SIG-M5 (cell line): Measurements from ENCODE around the gene GPATCH1.
"Not testable (repeated sequence)": the region's sequence is repeated elsewhere in the genome, so short reads cannot be mapped to it uniquely, and the experiment has no call there.

Experiments used
- DNase-seq: peaks from one replicate; lab custom pipeline; 2025; lab: John Stamatoyannopoulos, UW

Gene GPATCH1, protein sequence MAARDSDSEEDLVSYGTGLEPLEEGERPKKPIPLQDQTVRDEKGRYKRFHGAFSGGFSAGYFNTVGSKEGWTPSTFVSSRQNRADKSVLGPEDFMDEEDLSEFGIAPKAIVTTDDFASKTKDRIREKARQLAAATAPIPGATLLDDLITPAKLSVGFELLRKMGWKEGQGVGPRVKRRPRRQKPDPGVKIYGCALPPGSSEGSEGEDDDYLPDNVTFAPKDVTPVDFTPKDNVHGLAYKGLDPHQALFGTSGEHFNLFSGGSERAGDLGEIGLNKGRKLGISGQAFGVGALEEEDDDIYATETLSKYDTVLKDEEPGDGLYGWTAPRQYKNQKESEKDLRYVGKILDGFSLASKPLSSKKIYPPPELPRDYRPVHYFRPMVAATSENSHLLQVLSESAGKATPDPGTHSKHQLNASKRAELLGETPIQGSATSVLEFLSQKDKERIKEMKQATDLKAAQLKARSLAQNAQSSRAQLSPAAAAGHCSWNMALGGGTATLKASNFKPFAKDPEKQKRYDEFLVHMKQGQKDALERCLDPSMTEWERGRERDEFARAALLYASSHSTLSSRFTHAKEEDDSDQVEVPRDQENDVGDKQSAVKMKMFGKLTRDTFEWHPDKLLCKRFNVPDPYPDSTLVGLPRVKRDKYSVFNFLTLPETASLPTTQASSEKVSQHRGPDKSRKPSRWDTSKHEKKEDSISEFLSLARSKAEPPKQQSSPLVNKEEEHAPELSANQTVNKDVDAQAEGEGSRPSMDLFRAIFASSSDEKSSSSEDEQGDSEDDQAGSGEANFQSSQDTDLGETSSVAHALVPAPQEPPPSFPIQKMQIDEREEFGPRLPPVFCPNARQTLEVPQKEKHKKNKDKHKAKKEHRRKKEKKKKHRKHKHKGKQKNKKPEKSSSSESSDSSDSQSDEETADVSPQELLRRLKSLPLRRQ

DNA sequence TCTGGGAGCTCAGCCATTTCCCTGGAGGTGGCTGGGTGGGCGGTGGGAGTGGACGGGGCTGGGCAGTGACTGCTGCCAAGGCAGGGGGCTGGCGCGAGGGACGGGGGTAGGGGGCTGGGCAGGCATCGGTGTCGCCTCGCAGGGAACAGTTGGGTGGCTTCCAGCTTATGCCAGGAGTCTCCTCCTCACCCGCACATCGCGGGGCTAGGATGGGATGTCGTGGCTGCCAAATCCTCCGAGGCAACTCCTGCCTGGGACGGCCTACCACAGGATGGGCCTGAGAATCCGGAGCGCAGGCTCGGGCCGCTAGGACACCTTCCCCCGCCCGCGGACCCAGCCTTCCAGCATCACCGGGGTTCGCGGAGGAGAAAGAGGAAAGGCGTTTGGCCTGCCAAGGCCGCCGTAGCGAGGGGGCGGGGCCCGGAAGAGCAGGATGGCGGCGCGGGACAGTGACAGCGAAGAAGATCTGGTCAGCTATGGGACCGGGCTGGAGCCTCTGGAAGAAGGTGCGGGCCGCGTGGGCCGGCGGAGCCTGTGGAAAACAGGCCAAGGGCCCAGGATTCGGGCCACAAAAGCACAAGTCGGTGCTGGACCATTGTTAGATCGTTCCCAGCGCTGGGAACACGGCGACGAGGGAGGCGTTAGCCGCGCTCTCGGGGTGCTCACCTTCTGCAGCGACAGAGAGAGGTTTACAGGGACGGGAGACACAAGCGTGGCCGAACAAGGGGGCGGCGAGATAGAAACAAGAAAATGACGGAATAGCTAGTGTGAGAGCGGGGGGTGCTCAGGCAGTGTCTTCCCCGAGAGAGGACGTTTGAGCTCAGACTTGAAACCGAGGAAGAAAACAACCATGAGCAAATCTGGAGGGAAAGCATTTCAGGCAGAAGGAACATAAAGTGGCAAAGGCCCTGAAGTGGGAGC lies at the start of gene GPATCH1:
Gene GPATCH1 (plus strand): TSS at position 421 of the 921 bp plus-strand sequence. CDS start 13 bp downstream, at position 434.
- no peak for DNase-seq

DNA sequence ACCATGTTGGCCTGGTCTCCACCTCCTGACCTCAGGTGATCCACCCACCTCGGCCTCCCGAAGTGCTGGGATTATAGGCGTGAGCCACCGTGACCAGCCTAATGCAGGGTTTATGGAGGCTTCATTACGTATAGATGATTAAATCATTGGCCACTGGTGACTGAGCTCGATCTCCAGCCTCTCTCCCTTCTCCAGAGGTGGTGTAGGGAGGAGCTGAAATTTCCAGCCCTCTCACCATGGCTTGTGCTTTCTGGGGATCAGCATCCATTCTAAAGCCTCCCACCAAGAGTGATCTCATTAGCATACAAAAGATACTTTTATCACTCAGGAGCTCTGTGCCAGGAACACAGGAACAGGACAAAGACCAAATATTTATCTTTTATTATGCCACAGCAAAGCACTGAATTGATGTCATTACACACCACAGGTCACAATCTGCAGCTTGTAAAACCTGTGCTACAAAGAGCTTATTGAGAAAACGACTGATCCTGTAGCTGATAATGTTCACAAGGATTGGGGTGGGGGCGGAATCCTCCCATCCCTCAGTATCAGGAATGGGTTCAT lies 48.7 kb upstream of the GPATCH1 start:
- DNase-seq = no peak

DNA sequence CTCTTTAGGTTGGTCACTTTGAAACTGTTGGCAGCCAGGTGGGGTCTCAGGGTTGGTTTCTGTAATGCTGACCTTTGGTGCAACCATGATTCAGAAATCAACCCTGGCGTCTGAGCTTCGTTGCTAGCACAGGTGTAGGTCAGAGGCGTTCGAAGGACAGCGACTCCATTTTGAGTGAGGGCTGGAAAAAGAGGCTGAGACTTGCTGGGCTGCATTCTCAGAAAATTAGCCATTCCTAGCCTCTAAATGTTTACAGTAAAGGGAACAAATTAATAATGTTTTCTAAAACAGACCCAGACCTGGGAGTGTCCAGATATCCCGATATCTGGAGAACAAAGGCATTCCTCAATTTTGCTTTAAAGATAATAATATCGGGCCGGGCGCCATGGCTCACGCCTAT lies 45.5 kb upstream of the GPATCH1 start:
- DNase-seq = no peak

DNA sequence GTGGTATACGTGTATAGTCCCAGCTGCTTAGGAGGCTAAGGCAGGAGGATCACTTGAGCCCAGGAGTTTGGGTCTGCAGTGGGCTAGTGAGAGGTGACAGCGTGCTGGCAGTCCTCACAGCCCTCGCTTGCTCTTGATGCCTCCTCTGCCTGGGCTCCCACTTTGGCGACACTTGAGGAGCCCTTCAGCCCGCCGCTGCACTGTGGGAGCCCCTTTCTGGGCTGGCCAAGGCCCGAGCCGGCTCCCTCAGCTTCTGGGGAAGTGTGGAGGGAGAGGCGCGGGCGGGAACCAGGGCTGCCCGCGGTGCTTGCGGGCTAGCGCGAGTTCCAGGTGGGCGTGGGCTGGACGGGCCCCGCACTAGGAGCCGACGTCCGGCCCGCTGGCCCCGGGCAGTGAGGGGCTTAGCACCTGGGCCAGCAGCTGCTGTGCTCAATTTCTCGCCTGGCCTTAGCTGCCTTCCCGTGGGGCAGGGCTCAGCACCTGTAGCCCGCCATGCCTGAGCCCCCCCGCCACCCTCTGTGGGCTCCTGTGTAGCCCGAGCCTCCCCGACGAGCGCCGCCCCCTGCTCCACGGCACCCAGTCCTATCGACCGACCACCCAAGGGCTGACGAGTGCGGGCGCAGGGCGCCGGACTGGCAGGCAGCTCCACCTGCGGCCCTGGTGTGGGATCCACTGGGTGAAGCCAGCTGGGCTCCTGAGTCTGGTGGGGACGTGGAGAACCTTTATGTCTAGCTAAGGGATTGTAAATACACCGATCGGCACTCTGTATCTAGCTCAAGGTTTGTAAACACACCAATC lies 44.4 kb upstream of the GPATCH1 start:
- DNase-seq = not testable (repeated sequence)

DNA sequence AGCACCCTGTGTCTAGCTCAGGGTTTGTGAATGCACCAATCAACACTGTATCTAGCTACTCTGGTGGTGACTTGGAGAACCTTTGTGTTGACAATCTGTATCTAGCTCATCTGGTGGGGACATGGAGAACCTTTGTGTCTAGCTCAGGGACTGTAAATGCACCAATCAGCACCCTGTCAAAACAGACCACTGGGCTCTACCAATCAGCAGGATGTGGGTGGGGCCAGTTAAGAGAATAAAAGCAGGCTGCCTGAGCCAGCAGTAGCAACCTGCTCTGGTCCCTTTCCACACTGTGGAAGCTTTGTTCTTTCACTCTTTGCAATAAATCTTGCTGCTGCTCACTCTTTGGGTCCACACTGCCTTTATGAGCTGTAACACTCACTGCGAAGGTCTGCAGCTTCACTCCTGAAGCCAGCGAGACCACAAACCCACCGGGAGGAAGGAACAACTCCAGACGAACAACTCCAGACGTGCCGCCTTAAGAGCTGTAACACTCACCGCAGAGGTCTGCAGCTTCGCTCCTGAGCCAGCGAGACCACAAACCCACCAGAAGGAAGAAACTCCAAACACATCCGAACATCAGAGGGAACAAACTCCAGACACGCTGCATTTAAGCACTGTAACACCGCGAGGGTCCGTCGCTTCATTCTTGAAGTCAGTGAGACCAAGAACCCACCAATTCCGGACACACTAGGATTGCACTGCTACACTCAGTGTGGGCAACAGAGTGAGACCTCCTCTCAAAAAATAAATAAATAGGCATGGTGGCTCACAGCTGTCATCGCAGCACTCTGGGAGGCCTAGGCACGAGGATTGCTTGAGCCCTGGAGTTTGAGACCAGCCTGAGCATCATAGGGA lies 43.6 kb upstream of the GPATCH1 start:
- not testable (repeated sequence) for DNase-seq

DNA sequence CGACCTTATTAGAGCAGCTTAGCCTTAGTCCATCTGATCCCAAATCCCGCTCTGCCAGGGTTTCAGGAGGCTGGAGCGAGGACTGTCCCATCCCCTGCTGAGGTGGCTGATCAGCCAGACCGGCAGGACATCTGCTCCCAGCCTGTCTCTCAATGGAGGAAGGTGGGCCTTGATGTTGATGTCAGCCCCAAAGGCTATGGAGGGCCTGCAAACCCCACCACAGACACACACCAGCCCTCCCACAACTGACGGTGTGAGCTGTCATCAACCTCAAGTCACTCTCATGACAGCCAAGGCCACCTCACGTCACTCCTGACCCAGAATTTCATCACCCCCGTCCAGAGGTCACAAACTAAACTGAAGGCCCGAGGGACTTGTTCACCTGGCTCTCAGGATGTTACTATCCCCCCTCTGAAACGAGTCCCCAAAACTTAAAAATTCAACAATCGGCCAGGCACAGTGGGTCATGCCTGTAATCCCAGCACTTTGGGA lies 41.8 kb upstream of the GPATCH1 start:
- no peak for DNase-seq

DNA sequence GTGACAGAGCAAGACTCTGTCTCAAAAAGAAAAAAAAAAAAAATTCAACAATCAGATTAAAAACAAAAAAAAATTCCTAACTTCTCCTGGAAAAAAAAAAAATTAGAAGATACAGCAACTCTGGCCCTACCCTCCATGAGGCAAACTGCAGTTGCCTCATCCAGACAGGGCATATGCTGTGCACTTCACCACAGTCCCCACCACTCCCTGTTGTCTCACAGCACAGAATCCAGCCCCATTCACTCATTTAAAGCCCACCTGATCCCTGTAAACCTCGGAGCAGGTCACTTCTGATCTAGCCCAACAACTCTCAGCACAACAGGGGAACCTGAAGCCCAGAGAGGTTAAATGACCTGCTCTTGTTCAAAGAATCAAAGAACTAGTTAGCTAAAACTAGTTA lies 41.2 kb upstream of the GPATCH1 start:
- DNase-seq = no peak

DNA sequence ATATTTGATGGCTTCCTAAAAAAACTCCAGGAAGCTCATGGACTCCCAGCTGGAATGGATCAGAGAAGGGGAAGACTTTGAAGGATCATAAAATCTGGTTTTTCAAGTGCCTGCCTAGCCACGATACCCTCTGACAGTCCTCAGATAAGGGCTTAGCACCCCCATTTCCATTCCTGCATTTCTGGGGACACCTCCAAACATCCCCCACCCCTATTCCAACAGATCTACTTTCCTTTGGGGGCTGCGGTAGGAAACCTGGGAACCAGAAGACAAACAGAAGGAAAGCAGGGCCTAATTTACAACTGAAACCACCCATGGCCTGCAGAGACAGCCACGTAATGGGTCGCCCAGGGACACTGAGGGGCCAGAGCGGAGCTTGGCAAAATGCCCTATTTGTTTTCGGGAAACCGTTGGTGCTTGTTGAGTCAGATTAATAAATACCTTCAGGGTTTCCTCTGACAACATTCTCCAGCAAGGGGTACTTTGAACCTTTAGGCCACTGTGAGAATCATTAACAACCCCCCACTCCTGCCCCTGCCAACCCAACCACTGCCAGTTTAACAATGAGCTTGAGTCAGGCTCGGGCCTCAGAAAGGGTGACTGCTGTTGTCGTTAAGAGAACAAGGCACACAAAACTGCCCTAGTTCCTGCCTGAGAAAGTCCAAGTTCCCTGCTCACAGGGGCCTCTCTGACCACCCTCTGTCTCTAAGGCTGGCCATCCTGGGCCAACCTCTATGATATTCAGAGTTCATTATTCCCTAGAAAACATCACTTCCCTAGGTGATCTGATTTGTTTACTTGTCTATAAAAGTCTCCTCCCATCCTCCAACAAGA lies 39.8 kb upstream of the GPATCH1 start:
- no peak for DNase-seq

DNA sequence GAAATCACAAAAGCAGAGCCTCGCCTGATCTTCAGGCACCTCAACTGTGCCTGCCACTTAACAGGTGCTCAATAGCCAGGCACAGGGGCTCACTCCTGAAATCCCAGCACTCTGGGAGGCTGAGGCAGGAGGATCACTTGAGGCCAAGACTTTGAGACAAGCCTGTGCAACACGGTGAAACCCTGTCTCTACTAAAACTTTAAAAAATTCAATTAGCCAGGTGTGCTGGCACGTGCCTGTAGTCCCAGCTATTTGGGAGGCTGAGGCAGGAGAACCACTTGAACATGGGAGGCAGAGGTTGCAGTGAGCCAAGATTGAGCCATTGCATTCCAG lies 39.2 kb upstream of the GPATCH1 start:
- not testable (repeated sequence) for DNase-seq

DNA sequence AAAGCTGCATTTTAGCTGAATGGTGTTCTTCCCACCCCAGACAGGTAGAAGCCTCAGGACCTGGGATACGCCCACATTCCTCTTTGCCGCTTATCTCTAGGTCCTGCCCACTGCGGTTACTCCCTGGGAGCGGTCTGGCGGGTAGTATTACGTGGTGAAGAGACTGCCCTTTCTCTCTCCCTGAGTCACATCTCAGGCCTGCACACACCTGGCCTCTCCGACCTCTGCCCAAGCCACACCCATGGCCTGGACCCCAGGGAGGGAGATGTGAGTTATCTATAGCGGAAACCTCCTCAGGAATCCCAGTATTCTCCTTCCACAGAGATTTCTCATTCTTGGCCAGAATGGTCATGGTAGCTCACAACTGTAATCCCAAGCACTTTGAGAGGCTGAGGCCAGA lies 33.6 kb upstream of the GPATCH1 start:
- no peak for DNase-seq

DNA sequence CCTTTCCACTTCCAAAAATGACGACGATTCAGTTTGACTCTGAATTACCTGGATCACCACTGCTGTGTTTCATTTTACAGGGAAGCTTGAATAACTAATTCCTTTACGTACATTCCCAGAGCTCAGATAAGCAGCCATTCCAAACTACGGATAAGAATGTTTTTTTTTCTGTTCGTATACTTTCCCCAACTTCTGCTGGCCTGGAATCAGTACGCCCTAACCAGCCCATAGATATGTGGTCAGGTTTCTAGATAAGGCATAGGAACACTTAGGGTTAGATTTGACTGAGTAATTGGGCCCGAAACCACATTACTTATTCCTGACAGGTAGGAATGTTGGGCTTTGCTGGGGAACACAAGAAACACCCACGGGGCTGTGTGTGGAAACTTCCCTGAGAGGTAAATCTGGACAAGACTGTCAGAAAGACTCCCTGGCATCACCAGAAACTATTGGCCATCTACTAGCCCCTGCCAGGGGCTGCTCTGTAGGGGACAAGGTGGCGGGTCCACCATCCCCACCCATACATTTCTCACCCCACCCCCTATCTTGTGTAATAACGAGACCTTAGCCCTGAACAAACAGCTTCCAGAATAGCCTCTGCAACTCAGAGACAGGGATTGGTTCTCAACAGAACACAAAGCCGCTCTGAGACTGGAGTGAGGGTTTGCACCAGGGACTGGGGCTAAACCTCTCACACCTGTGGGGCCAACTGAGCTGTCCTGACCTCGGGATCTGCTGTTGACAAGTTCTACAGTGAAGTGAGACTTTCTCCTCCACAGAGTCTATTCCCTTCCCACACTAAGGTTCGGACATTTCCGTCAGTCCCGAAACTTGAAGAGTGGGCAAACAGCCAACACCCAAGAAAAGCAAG lies 31.9 kb upstream of the GPATCH1 start:
- DNase-seq = no peak

DNA sequence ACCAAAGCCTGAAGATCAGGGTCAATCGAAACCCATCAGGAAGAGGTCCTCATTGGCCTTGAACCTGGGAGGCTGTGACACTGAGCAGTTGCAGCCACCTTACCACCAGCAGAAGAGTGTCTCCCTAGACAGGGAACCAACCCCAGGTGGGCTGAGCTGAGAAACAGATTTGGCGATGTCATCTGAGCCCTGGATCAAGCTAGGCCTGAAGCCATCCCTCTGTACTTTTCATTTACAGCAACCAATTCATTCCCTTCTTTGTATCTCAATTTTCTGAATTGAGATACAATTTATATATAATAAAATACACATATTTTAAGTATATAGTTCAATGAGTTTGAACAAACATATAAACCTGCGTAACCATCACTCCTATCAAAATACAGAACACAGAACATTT lies 30.9 kb upstream of the GPATCH1 start:
- no peak for DNase-seq

DNA sequence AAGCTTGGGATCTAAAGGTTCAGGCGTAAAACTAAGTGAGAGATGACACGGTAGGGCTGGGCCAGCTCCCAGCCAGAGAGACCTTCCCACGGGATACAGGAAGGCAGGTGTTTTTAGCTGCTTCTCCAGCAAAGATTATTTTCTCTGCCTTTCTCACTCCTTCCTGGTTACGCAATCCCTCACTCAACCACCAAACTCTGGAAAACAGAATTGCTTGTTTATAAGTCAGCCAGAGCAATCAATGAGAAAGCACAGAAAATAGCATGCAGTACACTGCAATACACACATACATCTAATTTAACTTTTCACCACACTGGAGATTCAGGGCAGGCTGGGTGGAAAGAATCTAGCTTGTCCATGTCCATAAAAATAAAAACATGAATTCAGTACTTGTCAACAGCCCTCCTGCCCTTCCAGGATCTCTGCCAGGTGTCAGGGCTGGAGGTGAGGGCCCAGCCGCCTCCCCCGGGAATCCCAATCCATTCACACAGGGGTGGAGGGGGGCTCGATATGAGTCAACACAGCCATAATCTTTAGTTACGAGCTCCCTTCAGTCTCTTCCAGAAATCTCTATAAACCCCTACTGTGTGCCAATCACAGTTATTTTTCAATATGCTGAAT lies 28.5 kb upstream of the GPATCH1 start:
- no peak for DNase-seq

DNA sequence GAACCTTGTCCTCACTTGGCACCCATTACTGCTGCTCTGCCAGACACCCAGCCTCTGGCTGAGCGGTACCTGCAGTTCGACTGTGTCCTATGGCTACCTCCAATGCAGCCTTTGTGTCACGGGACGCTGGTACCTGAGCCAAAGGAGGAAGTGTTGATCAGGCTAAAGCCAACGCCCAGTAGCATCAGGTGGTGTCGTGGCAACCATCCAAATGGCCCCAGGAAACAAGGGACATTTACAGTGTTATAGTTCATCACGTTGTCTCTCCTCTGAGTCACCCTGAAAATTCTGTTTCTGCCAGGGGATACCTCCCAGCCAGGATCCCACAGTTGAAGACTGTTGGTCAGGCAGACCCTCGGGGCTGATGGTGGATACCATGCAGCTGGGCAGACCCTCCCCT lies 26.4 kb upstream of the GPATCH1 start:
- no peak for DNase-seq

DNA sequence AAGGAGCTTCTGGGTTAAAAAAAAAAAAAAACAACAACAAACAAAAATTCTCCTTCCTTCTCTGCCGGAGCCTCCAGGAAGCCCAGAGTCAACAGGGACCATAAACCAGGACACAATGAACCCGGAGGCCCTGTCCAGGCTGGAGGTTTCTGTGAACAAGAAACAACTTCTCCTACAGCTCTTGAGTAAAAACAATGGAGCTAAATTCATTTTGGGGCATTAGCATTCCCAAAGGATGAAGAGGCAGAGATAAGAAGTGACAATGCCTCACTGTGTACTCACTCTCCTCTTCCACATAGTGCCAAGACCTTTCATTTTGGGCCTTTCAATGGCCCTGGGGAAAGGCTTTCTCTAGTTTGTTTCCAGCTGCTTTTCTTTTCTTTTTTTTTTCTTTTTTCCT lies 25.3 kb upstream of the GPATCH1 start:
- DNase-seq = no peak

DNA sequence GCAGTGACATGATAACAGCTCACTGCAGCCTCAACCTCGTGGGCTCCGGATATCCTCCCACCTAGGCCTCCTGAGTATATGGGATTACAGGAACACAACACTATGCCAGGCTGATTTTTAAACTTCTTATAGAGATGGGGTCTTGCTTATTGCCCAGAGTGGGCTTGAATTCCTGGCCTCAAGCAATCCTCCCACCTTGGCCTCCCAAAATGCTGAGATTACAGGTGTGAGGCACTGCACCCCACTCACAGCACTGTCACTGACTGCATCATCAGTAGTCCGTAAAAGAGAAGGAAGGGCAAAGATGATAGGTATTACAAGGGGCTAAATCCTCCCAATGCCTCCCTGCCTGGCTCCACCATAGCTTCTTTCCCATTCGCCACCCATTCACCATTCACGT lies 20.4 kb upstream of the GPATCH1 start:
- DNase-seq = no peak

DNA sequence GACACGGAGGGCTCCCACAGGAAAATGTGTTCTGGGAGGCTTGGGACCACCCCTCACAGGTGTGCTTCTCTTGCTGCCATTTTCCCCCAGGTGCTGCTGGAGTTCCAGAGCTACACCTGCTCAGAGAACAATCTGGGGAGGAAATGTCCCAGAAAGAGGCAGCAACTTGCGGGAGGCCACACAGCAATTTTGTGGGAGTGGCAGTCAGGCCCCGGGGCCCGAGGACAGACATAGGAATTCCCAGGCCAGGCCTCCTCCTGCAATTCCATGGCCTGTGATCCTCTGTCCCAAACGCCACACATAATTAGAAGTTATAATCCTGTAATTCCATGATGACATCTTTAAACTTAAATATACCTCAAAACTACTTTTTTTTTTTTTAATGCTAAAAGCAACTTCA lies 18.1 kb upstream of the GPATCH1 start:
- no peak for DNase-seq
